ENCODE results near the gene PTX4.

Gene PTX4

GRCh38 chr16:1488619-1489018 lies at the start of gene PTX4:
Gene PTX4, minus strand, starts transcription at chr16:1488944. Its CDS starts 35 bp downstream, at chr16:1488909.
- H3K9me3 ChIP-seq (ENCODE audit: insufficient read depth, low read length, severe bottlenecking), result no peaks in the 10 kb centered on the region
- no peaks in the 10 kb centered on the region for H4K20me1 ChIP-seq (ENCODE audit: insufficient read depth, low read length)
- H3K27ac ChIP-seq (ENCODE audit: low read length), result no peak within 1 kb of the TSS
- TF ChIP-seq CTCF (IDR thresholded peaks at IDR 0.05; ENCODE audit: borderline replicate concordance, extremely low read depth, low read length, poor library complexity, severe bottlenecking), result no peak
- DNase-seq (no peak), ATAC-seq (ENCODE audit: insufficient read depth, low read depth) (no peak)
- peaks cover 4% of the 10 kb centered on the region for H3K79me2 ChIP-seq (ENCODE audit: insufficient read depth, low read length)
- no peak within 1 kb of the TSS for H2AFZ ChIP-seq (ENCODE audit: low read depth, low read length)
- no peak within 1 kb of the TSS for H3K9ac ChIP-seq (ENCODE audit: low read depth, low read length)
- H3K4me1 ChIP-seq (ENCODE audit: insufficient read depth, low read length), result peaks cover 10% of the 10 kb centered on the region
- no peaks in the 10 kb centered on the region for H3K36me3 ChIP-seq (ENCODE audit: insufficient read depth, low read length)
- H3K27me3 ChIP-seq (ENCODE audit: insufficient read depth, low read length, poor library complexity), result no peaks in the 10 kb centered on the region
- H3K4me3 ChIP-seq (ENCODE audit: low read depth in 1 of 2, low read length in 2 of 2), result no peak within 1 kb of the TSS
- H3K4me2 ChIP-seq (ENCODE audit: insufficient read depth, low read length), result no peak within 1 kb of the TSS

GRCh38 chr16:1537763-1538289 lies 49.1 kb upstream of the PTX4 start:
- DNase-seq (peak; percentile 49), ATAC-seq (ENCODE audit: insufficient read depth, low read depth) (peak; percentile 76)
- Histone ChIP-seq H3K4me3 (ENCODE audit: low read depth in 1 of 2, low read length in 2 of 2) (no peak overlapping the region), H3K27ac (ENCODE audit: low read length) (no peak overlapping the region), H3K9me3 (ENCODE audit: insufficient read depth, low read length, severe bottlenecking) (no peaks in the 10 kb centered on the region), H3K9ac (ENCODE audit: low read depth, low read length) (no peak overlapping the region), H3K4me2 (ENCODE audit: insufficient read depth, low read length) (no peak overlapping the region), H2AFZ (ENCODE audit: low read depth, low read length) (no peak overlapping the region), H3K4me1 (ENCODE audit: insufficient read depth, low read length) (no peaks in the 10 kb centered on the region), H3K79me2 (ENCODE audit: insufficient read depth, low read length) (no peaks in the 10 kb centered on the region), H3K27me3 (ENCODE audit: insufficient read depth, low read length, poor library complexity) (no peaks in the 10 kb centered on the region), H3K36me3 (ENCODE audit: insufficient read depth, low read length) (no peaks in the 10 kb centered on the region), H4K20me1 (ENCODE audit: insufficient read depth, low read length) (peaks cover 14% of the 10 kb centered on the region)
- TF ChIP-seq EZH2 (IDR thresholded peaks at IDR 0.05; ENCODE audit: borderline replicate concordance, low read depth, low read length, severe bottlenecking) (no peak), CTCF (IDR thresholded peaks at IDR 0.05; ENCODE audit: borderline replicate concordance, extremely low read depth, low read length, poor library complexity, severe bottlenecking) (no peak)

- Histone ChIP-seq H2AFZ (ENCODE audit: low read depth, low read length) (no peak overlapping the region), H3K27ac (ENCODE audit: low read length) (no peak overlapping the region), H4K20me1 (ENCODE audit: insufficient read depth, low read length) (peaks cover 14% of the 10 kb centered on the region), H3K4me2 (ENCODE audit: insufficient read depth, low read length) (no peak overlapping the region), H3K9me3 (ENCODE audit: insufficient read depth, low read length, severe bottlenecking) (no peaks in the 10 kb centered on the region), H3K4me1 (ENCODE audit: insufficient read depth, low read length) (no peaks in the 10 kb centered on the region), H3K9ac (ENCODE audit: low read depth, low read length) (no peak overlapping the region), H3K27me3 (ENCODE audit: insufficient read depth, low read length, poor library complexity) (no peaks in the 10 kb centered on the region), H3K36me3 (ENCODE audit: insufficient read depth, low read length) (no peaks in the 10 kb centered on the region), H3K4me3 (ENCODE audit: low read depth in 1 of 2, low read length in 2 of 2) (no peak overlapping the region), H3K79me2 (ENCODE audit: insufficient read depth, low read length) (no peaks in the 10 kb centered on the region)
- no peak for ATAC-seq (ENCODE audit: insufficient read depth, low read depth)
- TF ChIP-seq EZH2 (IDR thresholded peaks at IDR 0.05; ENCODE audit: borderline replicate concordance, low read depth, low read length, severe bottlenecking) (no peak), CTCF (IDR thresholded peaks at IDR 0.05; ENCODE audit: borderline replicate concordance, extremely low read depth, low read length, poor library complexity, severe bottlenecking) (no peak)
- no peak for DNase-seq
Observed at GRCh38 chr16:1537138-1537577, 48.4 kb upstream of the PTX4 start.

GRCh38 chr16:1536601-1537000 lies 47.9 kb upstream of the PTX4 start:
- Histone ChIP-seq H2AFZ (ENCODE audit: low read depth, low read length) (no peak overlapping the region), H3K27ac (ENCODE audit: low read length) (no peak overlapping the region), H3K9ac (ENCODE audit: low read depth, low read length) (no peak overlapping the region), H3K4me3 (ENCODE audit: low read depth in 1 of 2, low read length in 2 of 2) (no peak overlapping the region), H3K27me3 (ENCODE audit: insufficient read depth, low read length, poor library complexity) (no peaks in the 10 kb centered on the region), H3K4me2 (ENCODE audit: insufficient read depth, low read length) (no peak overlapping the region), H3K36me3 (ENCODE audit: insufficient read depth, low read length) (no peaks in the 10 kb centered on the region), H3K4me1 (ENCODE audit: insufficient read depth, low read length) (no peaks in the 10 kb centered on the region), H3K9me3 (ENCODE audit: insufficient read depth, low read length, severe bottlenecking) (no peaks in the 10 kb centered on the region), H3K79me2 (ENCODE audit: insufficient read depth, low read length) (no peaks in the 10 kb centered on the region), H4K20me1 (ENCODE audit: insufficient read depth, low read length) (peaks cover 14% of the 10 kb centered on the region)
- no peak for TF ChIP-seq CTCF (IDR thresholded peaks at IDR 0.05; ENCODE audit: borderline replicate concordance, extremely low read depth, low read length, poor library complexity, severe bottlenecking)
- TF ChIP-seq EZH2 (IDR thresholded peaks at IDR 0.05; ENCODE audit: borderline replicate concordance, low read depth, low read length, severe bottlenecking), result no peak
- ATAC-seq (ENCODE audit: insufficient read depth, low read depth), result no peak
- DNase-seq, result no peak

Data from DND-41 (cell line).